Measurements from ENCODE around the gene FOXE3. TPM values are rescaled to one million over a fixed set of nuclear protein-coding genes. Genes with fewer than 3 reads are reported as not detected.

The FOXE3 gene
- total RNA-seq, 1 experiment from 2014 or later: not detected

GRCh38 chr1:47448462-47449222 lies 32.6 kb downstream of the FOXE3 start:
- Histone ChIP-seq H3K9me3 (ENCODE audit: low read length) (no peaks in the 10 kb centered on the region), H2AFZ (ENCODE audit: low read length) (no peak overlapping the region), H4K20me1 (ENCODE audit: low read length) (no peaks in the 10 kb centered on the region), H3K27me3 (ENCODE audit: low read length) (peaks cover 38% of the 10 kb centered on the region), H3K4me3 (ENCODE audit: low read length) (no peak overlapping the region), H3K27ac (ENCODE audit: low read length) (no peak overlapping the region), H3K9me2 (replicated peaks; ENCODE audit: low read length) (no peaks in the 10 kb centered on the region), H3K4me2 (ENCODE audit: low read length) (no peak overlapping the region), H3K79me2 (ENCODE audit: low read length) (no peaks in the 10 kb centered on the region), H3K36me3 (ENCODE audit: low read depth, low read length) (no peaks in the 10 kb centered on the region), H3K9ac (ENCODE audit: low read length) (no peak overlapping the region), H3F3A (ENCODE audit: low read length, unreplicated experiment) (no peaks in the 10 kb centered on the region), H3K4me1 (ENCODE audit: insufficient read depth, low read length) (no peaks in the 10 kb centered on the region)
- DNase-seq (no peak), ATAC-seq (no peak)
- BruUV-seq (replicated peaks): no TSS peak
- ChIA-PET CTCF (interaction anchor here (0.9 kb wide), 1 partner anchor 11 kb away, joined by 4 read pairs; the partner anchor contains the start of gene FOXD2), POLR2A (ENCODE audit: unreplicated experiment) (no interaction called here)
- intact Hi-C loops (cut with micrococcal nuclease): no loop called here
- no peak for TF ChIP-seq CTCF (conservative IDR thresholded peaks at IDR 0.05; ENCODE audit: low read depth, low read length)
- no peak for TF ChIP-seq EZH2 (IDR thresholded peaks at IDR 0.05; ENCODE audit: low read length, unreplicated experiment)
- TF ChIP-seq EZH2phosphoT487 (IDR thresholded peaks at IDR 0.05; ENCODE audit: borderline replicate concordance, low read length): no peak

GRCh38 chr1:47449822-47450552 lies 33.9 kb downstream of the FOXE3 start:
- no peak overlapping the region for H3K4me2 ChIP-seq (ENCODE audit: low read length)
- ATAC-seq (peak; percentile 70), DNase-seq (peak; percentile 43)
- TF ChIP-seq CTCF (conservative IDR thresholded peaks at IDR 0.05; ENCODE audit: low read depth, low read length) (peak; percentile 69), EZH2 (IDR thresholded peaks at IDR 0.05; ENCODE audit: low read length, unreplicated experiment) (no peak)
- no peak overlapping the region for H3K4me3 ChIP-seq (ENCODE audit: low read length)
- peaks cover 38% of the 10 kb centered on the region for H3K27me3 ChIP-seq (ENCODE audit: low read length)
- H3K36me3 ChIP-seq (ENCODE audit: low read depth, low read length): no peaks in the 10 kb centered on the region
- CTCF ChIA-PET: no interaction called here
- no peaks in the 10 kb centered on the region for H3K4me1 ChIP-seq (ENCODE audit: insufficient read depth, low read length)
- POLR2A ChIA-PET (ENCODE audit: unreplicated experiment): no interaction called here
- H3K27ac ChIP-seq (ENCODE audit: low read length): no peak overlapping the region
- no peaks in the 10 kb centered on the region for H3K79me2 ChIP-seq (ENCODE audit: low read length)
- no TSS peak for BruUV-seq (replicated peaks)
- no peaks in the 10 kb centered on the region for H3F3A ChIP-seq (ENCODE audit: low read length, unreplicated experiment)
- H4K20me1 ChIP-seq (ENCODE audit: low read length): no peaks in the 10 kb centered on the region
- no peaks in the 10 kb centered on the region for H3K9me2 ChIP-seq (replicated peaks; ENCODE audit: low read length)
- intact Hi-C loops (cut with micrococcal nuclease): no loop called here
- H3K9me3 ChIP-seq (ENCODE audit: low read length): no peaks in the 10 kb centered on the region
- no peak overlapping the region for H3K9ac ChIP-seq (ENCODE audit: low read length)
- H2AFZ ChIP-seq (ENCODE audit: low read length): no peak overlapping the region

GRCh38 chr1:47450606-47451005 lies 34.5 kb downstream of the FOXE3 start:
- Histone ChIP-seq H3K9me3 (ENCODE audit: low read length) (no peaks in the 10 kb centered on the region), H3K9me2 (replicated peaks; ENCODE audit: low read length) (no peaks in the 10 kb centered on the region), H3F3A (ENCODE audit: low read length, unreplicated experiment) (no peaks in the 10 kb centered on the region), H3K4me1 (ENCODE audit: insufficient read depth, low read length) (no peaks in the 10 kb centered on the region), H3K36me3 (ENCODE audit: low read depth, low read length) (no peaks in the 10 kb centered on the region), H3K79me2 (ENCODE audit: low read length) (no peaks in the 10 kb centered on the region), H3K9ac (ENCODE audit: low read length) (no peak overlapping the region), H3K27me3 (ENCODE audit: low read length) (peaks cover 38% of the 10 kb centered on the region), H3K4me2 (ENCODE audit: low read length) (no peak overlapping the region), H2AFZ (ENCODE audit: low read length) (no peak overlapping the region), H3K27ac (ENCODE audit: low read length) (no peak overlapping the region), H3K4me3 (ENCODE audit: low read length) (no peak overlapping the region), H4K20me1 (ENCODE audit: low read length) (no peaks in the 10 kb centered on the region)
- POLR2A ChIA-PET (ENCODE audit: unreplicated experiment): no interaction called here
- ATAC-seq (no peak), DNase-seq (no peak)
- CTCF ChIA-PET: no interaction called here
- intact Hi-C loops (cut with micrococcal nuclease): no loop called here
- no TSS peak for BruUV-seq (replicated peaks)
- TF ChIP-seq EZH2phosphoT487 (IDR thresholded peaks at IDR 0.05; ENCODE audit: borderline replicate concordance, low read length): no peak
- no peak for TF ChIP-seq EZH2 (IDR thresholded peaks at IDR 0.05; ENCODE audit: low read length, unreplicated experiment)
- TF ChIP-seq CTCF (conservative IDR thresholded peaks at IDR 0.05; ENCODE audit: low read depth, low read length): no peak

Measured in PC-3 (cell line).